Endothelial cell of umbilical vein (primary cell): ENCODE data around the gene STK10. TPM values are rescaled to one million over a fixed set of nuclear protein-coding genes. Genes with fewer than 3 reads are reported as not detected.

Experiments
- BruUV-seq: library from RNA; stranded (reverse); fragments of 400-500 nt; replicated peaks from 2 replicates; lab custom pipeline; 2021; lab: Mats Ljungman, UMichigan
- CTCF ChIA-PET: fragments of 300-600, 350-600 bp; sonication (Branson Sonifier 250); formaldehyde crosslinking; loops from one replicate; lab custom pipeline; 2021; ENCODE audit warnings: antibody characterized with exemption, inconsistent platforms; lab: Charles Lee
- POLR2A ChIA-PET: fragments of 300-600, 350-600 bp; sonication (Branson Sonifier 250); formaldehyde crosslinking; loops from one replicate; lab custom pipeline; 2021; ENCODE audit warnings: antibody characterized with exemption, inconsistent platforms; lab: Charles Lee
- DNase-seq: peaks from one replicate; pipeline ENCODE4 v3.0.0-alpha.2; 2011; ENCODE audit warnings: low read depth, low spot score
- FAIRE-seq: peaks from 2 replicates; lab custom pipeline; 2011; peaks lifted over from hg19 to GRCh38; lab: Jason Lieb, UNC
- H2AFZ ChIP-seq: 2 replicates; pipeline ENCODE4 v1.6.0; 2012; ENCODE audit warnings: low read depth, low read length, control low read depth, inconsistent platforms
- H3K27ac ChIP-seq: 2 replicates; pipeline ENCODE4 v1.5.1; 2011; ENCODE audit warnings: low read depth, mild to moderate bottlenecking, control low read depth, low read length, moderate library complexity; ENCODE audit not compliant: insufficient read depth
- H3K27me3 ChIP-seq, 2 experiments: 2 replicates each; pipeline versions ENCODE4 v1.6.0 to v1.6.1; 2011; ENCODE audit warnings: low read length in 2 of 2, mixed read lengths in 1 of 2; ENCODE audit not compliant: control insufficient read depth in 2 of 2, insufficient read depth in 2 of 2
- H3K36me3 ChIP-seq, 2 experiments: 2 replicates in 1 of 2; 3 replicates in 1 of 2; pipeline ENCODE4 v1.5.1; 2011; ENCODE audit warnings: low read length in 2 of 2, mild to moderate bottlenecking in 1 of 2, moderate library complexity in 1 of 2; ENCODE audit not compliant: control insufficient read depth in 2 of 2, insufficient read depth in 2 of 2; ENCODE audit errors: extremely low read depth in 1 of 2
- H3K4me1 ChIP-seq: 3 replicates; pipeline ENCODE4 v1.5.1; 2011; ENCODE audit warnings: mild to moderate bottlenecking, low read length; ENCODE audit not compliant: control insufficient read depth, insufficient read depth; ENCODE audit errors: extremely low read depth
- H3K4me2 ChIP-seq: 2 replicates; pipeline ENCODE4 v1.6.1; 2011; ENCODE audit warnings: low read length, control low read depth, mixed read lengths; ENCODE audit not compliant: insufficient read depth
- H3K4me3 ChIP-seq, 3 experiments: fragments of 200-600 bp in 1 of 3; sonication (generic), shearing (Covaris generic) in 1 of 3; replicated peaks in 1 of 3; 2 replicates each; pipeline ENCODE4 v1.5.1; 2011 to 2016; ENCODE audit warnings: control low read depth in 3 of 3, low read length in 3 of 3, mild to moderate bottlenecking in 2 of 3, inconsistent platforms in 1 of 3, low read depth in 1 of 3, moderate library complexity in 1 of 3; ENCODE audit not compliant: insufficient read depth in 1 of 3
- H3K79me2 ChIP-seq: 2 replicates; pipeline ENCODE4 v1.6.0; 2012; ENCODE audit warnings: low read length, inconsistent platforms; ENCODE audit not compliant: control insufficient read depth, insufficient read depth
- H3K9ac ChIP-seq: replicated peaks from 2 replicates; pipeline ENCODE3; 2011; ENCODE audit warnings: low read length, control low read depth; ENCODE audit not compliant: insufficient read depth; ENCODE audit errors: extremely low read depth
- H3K9me1 ChIP-seq: replicated peaks from 3 replicates; pipeline ENCODE4 v1.6.0; 2011; ENCODE audit warnings: mild to moderate bottlenecking, low read length; ENCODE audit not compliant: control insufficient read depth, insufficient read depth; ENCODE audit errors: extremely low read depth
- H3K9me3 ChIP-seq: replicated peaks from 2 replicates; pipeline ENCODE4 v1.5.1; 2012; ENCODE audit warnings: low read length, inconsistent platforms; ENCODE audit not compliant: control insufficient read depth, insufficient read depth
- H4K20me1 ChIP-seq: replicated peaks from 2 replicates; pipeline ENCODE3; 2011; ENCODE audit warnings: mild to moderate bottlenecking, low read length; ENCODE audit not compliant: control insufficient read depth, insufficient read depth; ENCODE audit errors: extremely low read depth
- EZH2 ChIP-seq: IDR thresholded peaks from 2 replicates; pipeline ENCODE4 v1.6.1; 2012; ENCODE audit warnings: borderline replicate concordance, low read depth, mild to moderate bottlenecking, moderate library complexity, low read length, inconsistent platforms; ENCODE audit not compliant: severe bottlenecking
- FOS ChIP-seq: IDR thresholded peaks from 2 replicates; pipeline ENCODE4 v1.6.1; 2011; ENCODE audit warnings: mild to moderate bottlenecking, low read length, moderate library complexity, borderline replicate concordance; ENCODE audit not compliant: insufficient read depth
- GATA2 ChIP-seq: IDR thresholded peaks from 2 replicates; pipeline ENCODE4 v1.7.0; 2011; ENCODE audit warnings: low read depth, mild to moderate bottlenecking, moderate library complexity, mixed read lengths, low read length; ENCODE audit not compliant: insufficient read length, insufficient read depth
- JUN ChIP-seq: IDR thresholded peaks from 2 replicates; pipeline ENCODE4 v1.6.1; 2011; ENCODE audit warnings: borderline replicate concordance, low read depth; ENCODE audit not compliant: insufficient read length, insufficient read depth
- MYC ChIP-seq: IDR thresholded peaks from one replicate; pipeline ENCODE4 v1.6.1; 2011; ENCODE audit warnings: mild to moderate bottlenecking, low read depth, low read length
- POLR2A ChIP-seq: IDR thresholded peaks from 2 replicates; pipeline ENCODE4 v1.6.1; 2012; ENCODE audit warnings: low read depth, mild to moderate bottlenecking, control low read depth, low read length
- POLR2AphosphoS5 ChIP-seq: IDR thresholded peaks from 2 replicates; pipeline ENCODE4 v1.6.1; 2012; ENCODE audit warnings: low read depth, mild to moderate bottlenecking, control low read depth, low read length, moderate library complexity; ENCODE audit not compliant: insufficient read depth
- dilution Hi-C: fragments of 300-500 bp; cut with MboI; formaldehyde crosslinking; loops from one replicate; pipeline ENCODE4 v1.15.0; 2019; ENCODE audit warnings: low sequenced_read_pairs; ENCODE audit not compliant: extremely low pct_ligation_motif_present
- intact Hi-C: fragments of 100-400 bp; cut with micrococcal nuclease; formaldehyde crosslinking; loops from one replicate; pipeline ENCODE4 v1.10.0; 2022
- polyA plus RNA-seq, 4 experiments: library from polyadenylated mRNA; depleted of rRNA in 3 of 4; stranded (reverse) in 3 of 4; unstranded in 1 of 4; fragments of >200 nt; gene quantifications; 2 replicates each; pipeline versions ENCODE4 v1.2.1 to v1.2.3, GENCODE V29; 2011 to 2012; ENCODE audit warnings: missing spikeins in 1 of 4
- total RNA-seq: library from RNA; stranded (reverse); gene quantifications from 2 replicates; pipeline ENCODE4 v1.2.3, GENCODE V29; 2021
- TF ChIP-seq, protein P1 (sequence below): IDR thresholded peaks from 2 replicates; pipeline ENCODE4 v1.6.1; 2011; ENCODE audit not compliant: insufficient read depth, insufficient read length
- TF ChIP-seq, protein P2 (sequence below), 2 donors: IDR thresholded peaks; 1 replicate in 1 of 2; 2 replicates in 1 of 2; pipeline ENCODE4 v1.5.1; 2011; ENCODE audit warnings: low read length in 2 of 2, mild to moderate bottlenecking in 2 of 2, moderate library complexity in 2 of 2, control low read depth in 1 of 2, inconsistent platforms in 1 of 2, low read depth in 1 of 2; ENCODE audit not compliant: insufficient read depth in 1 of 2; ENCODE audit errors: extremely low read depth in 1 of 2

The STK10 gene
- total and polyA plus RNA-seq, 2 donors (not counting 3 experiments of a cell fraction or from before 2014, with no cell fraction given): 16.9 to 47.2 TPM

DNA sequence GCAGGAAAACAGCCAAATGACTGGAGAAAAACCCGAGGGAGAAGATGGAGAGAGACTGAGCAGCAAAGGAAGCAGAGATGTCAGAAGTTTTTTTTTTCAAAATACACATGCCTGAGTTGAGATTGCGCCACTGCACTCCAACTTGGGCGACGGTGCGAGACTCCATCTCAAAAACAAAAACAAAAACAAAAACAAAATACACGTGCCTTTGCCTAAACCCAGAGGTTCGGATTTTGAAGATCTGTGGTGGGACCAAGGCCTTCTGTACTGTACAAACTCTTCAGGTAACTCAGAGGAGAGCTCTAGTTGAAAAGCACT lies 142.8 kb downstream of the STK10 start:
- Histone ChIP-seq H3K36me3 (peaks cover 0 to 3% of the 10 kb centered on the region in 2 experiments), H4K20me1 (no peaks in the 10 kb centered on the region), H3K4me1 (peaks cover 19% of the 10 kb centered on the region), H3K27ac (no peak overlapping the region), H3K4me2 (no peak overlapping the region), H3K4me3 (no peak overlapping the region), H3K79me2 (no peaks in the 10 kb centered on the region), H3K27me3 (no peaks in the 10 kb centered on the region), H3K9me1 (no peaks in the 10 kb centered on the region), H3K9me3 (no peaks in the 10 kb centered on the region), H3K9ac (no peak overlapping the region), H2AFZ (no peak overlapping the region)
- ChIA-PET CTCF (interaction anchor here (0.7 to 1.0 kb wide), 2 partner anchors 133 to 143 kb away, joined by 3 to 4 read pairs; partner anchors contain the start of gene STK10), POLR2A (no interaction called here)
- intact Hi-C loops: loop anchor here (10.0 kb wide), 2 partner anchors 410 to 560 kb away; no protein-coding TSS in a partner anchor
- FAIRE-seq (no peak), DNase-seq (no peak)
- BruUV-seq: no TSS peak
- TF ChIP-seq, protein P1, sequence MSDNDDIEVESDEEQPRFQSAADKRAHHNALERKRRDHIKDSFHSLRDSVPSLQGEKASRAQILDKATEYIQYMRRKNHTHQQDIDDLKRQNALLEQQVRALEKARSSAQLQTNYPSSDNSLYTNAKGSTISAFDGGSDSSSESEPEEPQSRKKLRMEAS: no peak
- TF ChIP-seq MYC (no peak), GATA2 (no peak), JUN (no peak), FOS (no peak), POLR2A (no peak), EZH2 (no peak), POLR2AphosphoS5 (no peak)
- TF ChIP-seq, protein P2, sequence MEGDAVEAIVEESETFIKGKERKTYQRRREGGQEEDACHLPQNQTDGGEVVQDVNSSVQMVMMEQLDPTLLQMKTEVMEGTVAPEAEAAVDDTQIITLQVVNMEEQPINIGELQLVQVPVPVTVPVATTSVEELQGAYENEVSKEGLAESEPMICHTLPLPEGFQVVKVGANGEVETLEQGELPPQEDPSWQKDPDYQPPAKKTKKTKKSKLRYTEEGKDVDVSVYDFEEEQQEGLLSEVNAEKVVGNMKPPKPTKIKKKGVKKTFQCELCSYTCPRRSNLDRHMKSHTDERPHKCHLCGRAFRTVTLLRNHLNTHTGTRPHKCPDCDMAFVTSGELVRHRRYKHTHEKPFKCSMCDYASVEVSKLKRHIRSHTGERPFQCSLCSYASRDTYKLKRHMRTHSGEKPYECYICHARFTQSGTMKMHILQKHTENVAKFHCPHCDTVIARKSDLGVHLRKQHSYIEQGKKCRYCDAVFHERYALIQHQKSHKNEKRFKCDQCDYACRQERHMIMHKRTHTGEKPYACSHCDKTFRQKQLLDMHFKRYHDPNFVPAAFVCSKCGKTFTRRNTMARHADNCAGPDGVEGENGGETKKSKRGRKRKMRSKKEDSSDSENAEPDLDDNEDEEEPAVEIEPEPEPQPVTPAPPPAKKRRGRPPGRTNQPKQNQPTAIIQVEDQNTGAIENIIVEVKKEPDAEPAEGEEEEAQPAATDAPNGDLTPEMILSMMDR (IDR thresholded peaks at IDR 0.05; ENCODE audit: extremely low read depth in 1 of 2, insufficient read depth in 1 of 2, low read depth in 1 of 2, low read length in 2 of 2): no peak
- dilution Hi-C loops: no loop called here
